Stimulated activated CD8-positive, alpha-beta memory T cell treated with anti-CD3 and anti-CD28 coated beads, Interleukin-15, amount 100 ng/mL, for 1 hour (primary cell): ENCODE data around the gene E4F1.

Source experiments
- DNase-seq: peaks from one replicate; pipeline ENCODE4 v3.0.0-alpha.2; 2020; ENCODE audit warnings: low read depth

Gene E4F1

DNA sequence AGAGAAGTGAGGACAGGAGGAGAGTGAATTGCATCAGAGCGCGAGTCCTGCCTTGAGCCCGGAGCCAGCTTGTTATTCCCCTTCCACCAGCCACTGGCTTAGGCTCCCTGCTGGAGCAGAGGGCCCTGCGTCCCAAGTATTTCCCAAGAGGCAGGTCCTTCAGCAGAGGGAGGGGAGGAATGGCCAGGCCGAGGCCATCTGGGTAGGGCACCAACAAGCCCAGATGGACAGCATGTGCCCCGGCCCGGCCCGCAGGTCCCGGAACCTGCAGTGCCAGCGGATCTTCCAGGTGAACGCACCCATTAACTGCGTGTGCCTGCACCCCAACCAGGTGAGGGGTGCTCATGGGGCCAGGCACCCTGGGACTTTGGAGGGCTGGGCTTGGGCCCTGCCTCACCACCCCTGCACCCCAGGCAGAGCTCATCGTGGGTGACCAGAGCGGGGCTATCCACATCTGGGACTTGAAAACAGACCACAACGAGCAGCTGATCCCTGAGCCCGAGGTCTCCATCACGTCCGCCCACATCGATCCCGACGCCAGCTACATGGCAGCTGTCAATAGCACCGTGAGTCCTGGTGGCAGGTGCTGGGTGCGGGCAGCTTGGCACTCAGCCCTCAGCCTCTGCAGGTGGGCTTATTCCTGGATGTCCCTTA lies 16.5 kb upstream of the E4F1 start:
- no peak for DNase-seq

- no peak for DNase-seq
Observed at GRCh38 chr16:2207872-2208271, 15.5 kb upstream of the E4F1 start.

- no peak for DNase-seq
Observed at GRCh38 chr16:2208308-2208707, 15.1 kb upstream of the E4F1 start.

DNA sequence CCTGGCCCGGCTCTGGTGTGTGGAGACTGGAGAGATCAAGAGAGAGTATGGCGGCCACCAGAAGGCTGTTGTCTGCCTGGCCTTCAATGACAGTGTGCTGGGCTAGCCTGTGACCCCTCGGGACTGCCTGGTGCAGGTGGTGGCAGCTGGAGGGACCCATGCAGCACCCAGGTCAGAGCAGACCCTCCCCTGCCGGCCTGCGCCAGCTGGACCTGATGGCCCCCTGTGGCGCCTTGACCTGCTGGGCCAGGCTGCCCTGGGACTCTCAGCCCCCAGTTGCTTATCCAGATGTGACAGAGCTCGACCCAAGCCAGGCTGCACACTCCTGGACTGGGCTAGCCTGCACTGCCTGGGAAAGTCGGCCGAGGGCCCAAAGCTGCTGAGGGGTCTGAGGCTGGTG lies 14.6 kb upstream of the E4F1 start:
- DNase-seq, result no peak

GRCh38 chr16:2209258-2210008 lies 14.0 kb upstream of the E4F1 start:
- DNase-seq, result no peak

DNA sequence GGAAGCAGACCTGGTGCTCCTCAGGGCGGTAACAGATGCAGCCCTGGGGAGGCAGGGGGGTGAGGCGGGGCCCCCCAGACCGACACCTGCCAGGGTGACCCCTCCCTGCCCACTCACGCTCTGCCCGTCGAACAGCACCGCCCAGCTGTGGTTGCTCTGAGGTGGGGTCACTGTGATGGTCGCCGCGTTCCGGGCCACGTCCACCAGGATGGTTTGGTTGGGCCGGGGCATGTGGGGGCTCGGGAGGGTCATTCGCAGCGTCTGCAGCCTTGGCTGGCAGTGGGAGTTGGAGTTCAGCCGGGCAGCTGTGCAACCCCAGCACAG lies 13.4 kb upstream of the E4F1 start:
- no peak for DNase-seq

- no peak for DNase-seq
Observed at GRCh38 chr16:2210386-2211365, 12.7 kb upstream of the E4F1 start, which contains the start of gene BRICD5. BRICD5 (minus strand) TSS chr16:2210863; CDS start chr16:2210833, 30 bp downstream.

DNA sequence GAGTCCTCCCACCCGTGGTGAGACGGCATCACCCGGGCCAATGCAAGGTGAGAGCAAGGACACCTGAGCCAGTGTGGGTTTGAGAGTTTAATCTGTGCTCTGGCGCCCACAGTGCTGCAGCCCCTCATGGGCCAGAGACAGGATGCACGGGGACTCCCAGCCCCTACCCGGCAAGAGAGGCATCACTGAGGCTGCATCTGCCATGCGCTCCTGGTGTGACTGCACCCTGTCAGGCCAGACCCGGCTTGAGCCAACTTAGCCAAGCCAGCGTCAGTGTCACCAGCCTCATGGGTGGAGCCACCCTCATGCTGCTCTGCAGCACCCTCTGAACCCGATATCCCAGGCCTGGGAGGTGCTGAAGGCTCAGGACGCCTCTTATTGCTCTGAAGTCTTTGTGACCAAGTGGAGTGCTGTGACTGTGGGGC lies 11.5 kb upstream of the E4F1 start:
- no peak for DNase-seq

DNA sequence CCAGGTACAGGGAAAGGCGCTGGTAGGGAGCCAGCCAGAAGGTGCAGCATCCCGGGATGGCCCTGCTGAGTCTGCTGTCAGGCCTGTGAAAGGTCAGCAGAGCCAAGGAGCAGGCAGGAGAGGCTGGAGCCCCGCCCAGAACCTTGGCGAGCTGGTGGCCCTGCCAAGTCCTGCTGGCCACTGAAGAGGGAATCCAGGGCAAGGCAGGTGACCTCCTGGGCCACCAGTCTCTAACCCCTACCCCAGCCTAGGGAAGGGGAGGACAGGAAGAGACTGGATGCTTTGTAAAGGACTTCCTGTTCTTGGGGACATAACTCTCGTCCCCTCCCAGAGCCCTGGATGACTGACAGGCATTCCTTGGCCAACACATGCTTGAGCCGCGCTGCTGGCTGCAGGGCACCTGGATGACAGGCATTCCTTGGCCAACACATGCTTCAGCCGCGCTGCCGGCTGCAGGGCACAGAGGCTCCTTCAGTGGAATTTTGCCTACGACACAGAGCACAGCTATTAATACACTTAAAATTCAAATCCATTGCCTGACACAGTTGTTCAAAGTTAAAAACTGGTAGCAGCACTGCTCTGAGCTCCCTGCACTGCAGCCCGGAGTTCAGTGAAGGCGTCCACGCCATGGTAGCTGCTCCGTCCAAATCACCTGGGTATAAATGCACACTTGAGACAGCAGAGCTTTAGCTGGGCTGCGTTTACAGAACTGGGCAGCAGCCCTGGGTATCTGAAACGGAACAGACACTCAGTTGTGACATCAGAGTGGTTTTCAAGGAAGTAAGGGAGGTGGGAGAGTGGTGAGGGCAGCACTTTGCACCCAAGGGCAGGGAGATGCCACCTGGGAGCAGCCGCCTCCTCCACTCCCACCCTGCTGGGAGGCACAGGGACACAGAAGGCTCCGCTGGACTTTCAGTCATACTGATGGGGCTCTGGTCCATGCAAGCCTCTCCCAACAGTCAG lies 10.7 kb upstream of the E4F1 start:
- DNase-seq, result no peak

GRCh38 chr16:2213817-2214718 lies 9.3 kb upstream of the E4F1 start:
- no peak for DNase-seq

DNA sequence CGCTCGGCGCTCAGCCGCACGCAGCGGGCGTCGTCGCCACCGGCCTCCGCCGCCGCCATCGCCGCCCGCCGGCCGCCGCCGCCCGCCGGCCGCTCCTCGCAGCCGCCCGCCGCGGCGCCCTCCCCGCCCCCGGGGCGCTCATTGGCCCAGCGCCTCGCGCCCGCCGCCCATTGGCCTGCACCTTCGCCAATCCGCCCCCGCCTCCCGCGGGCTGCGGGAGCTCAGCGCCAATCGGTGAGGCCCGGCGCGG lies 8.7 kb upstream of the E4F1 start, which contains the start of gene PGP:
PGP (minus strand) TSS at position 122 of the 250 bp plus-strand sequence; CDS start at position 59, 63 bp downstream.
- DNase-seq, result no peak

DNA sequence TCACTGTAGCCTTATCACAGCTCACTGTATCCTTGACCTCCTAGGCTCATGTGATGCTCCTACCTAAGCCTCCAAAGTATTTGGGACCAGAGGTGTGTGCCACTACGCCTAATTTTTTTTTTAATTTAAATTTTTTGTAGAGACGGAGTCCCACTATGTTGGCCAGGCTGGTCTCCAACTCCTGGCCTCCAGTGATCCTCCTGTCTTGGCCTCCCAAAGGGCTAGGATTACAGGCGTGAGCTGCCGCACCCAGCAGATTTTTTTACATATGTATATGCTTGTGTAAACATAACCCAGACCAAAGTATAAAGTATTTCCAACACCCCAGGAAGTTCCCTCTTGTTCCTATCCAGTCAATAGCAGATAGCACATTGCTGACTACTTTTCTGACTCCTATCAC lies 7.1 kb upstream of the E4F1 start:
- DNase-seq, result no peak

GRCh38 chr16:2223942-2224486 lies 623 bp downstream of the E4F1 start:
- DNase-seq, result no peak

GRCh38 chr16:2226245-2226793 lies 2.9 kb downstream of the E4F1 start:
- DNase-seq, result no peak

GRCh38 chr16:2226918-2227317 lies 3.5 kb downstream of the E4F1 start:
- DNase-seq, result no peak

GRCh38 chr16:2228161-2228824 lies 4.9 kb downstream of the E4F1 start:
- DNase-seq, result no peak

DNA sequence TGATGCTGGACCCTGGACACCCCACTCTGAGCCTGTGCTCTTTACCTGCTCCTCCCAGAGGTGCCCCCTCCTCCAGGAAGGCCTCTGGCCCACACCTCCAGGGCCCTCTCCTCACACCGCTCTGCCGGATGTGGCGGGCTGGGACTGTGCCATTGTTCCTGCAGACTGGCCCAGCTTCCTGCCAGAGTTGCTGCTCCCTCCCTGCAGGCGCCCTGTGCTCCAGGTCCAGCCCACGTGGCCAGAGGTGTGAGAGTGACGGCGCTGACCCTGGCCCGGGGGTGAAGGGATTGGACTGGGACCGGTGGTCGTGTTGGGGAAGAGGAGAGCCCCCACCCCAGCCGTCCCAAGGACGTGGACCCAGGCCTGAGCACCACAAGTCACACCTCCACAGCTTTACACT lies 5.7 kb downstream of the E4F1 start:
- DNase-seq, result no peak

DNA sequence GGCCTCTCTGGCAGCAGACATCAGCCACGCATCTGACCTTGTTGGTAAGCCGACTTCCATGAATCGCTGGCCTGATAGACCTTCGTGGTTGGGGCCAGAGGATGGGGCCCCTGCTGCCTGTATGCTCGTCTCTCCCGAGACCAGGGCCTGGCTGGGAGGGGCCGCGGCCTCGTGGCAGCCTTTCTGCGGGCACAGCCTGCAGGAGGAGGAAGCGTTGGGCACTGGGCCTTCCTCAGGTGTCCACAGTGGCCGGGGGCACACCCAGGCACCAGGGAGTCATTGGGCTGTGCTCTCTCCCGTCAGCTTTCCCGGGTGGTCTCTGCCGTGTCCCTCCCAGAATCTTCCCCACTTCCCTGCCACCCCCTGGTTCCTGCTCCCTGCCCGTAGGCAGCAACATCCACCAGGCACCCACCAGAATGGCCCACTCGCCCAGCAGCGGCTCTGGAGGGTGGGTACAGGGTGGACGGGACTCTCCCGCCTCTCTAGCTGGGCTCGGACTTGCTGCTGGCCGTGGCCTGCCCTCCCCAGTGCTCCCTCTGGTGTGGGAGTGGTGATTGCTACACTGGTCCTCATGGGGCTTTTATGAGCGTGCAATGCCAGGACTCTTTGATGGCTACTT lies 6.3 kb downstream of the E4F1 start:
- DNase-seq, result no peak

- DNase-seq, result no peak
Observed at GRCh38 chr16:2230376-2230775, 7.0 kb downstream of the E4F1 start.
